Upper lobe of left lung (tissue), 4 donors: ENCODE results near the gene TAAR5.

Experiments
- EP300 ChIP-seq, 4 donors: sonication (generic); formaldehyde crosslinking; IDR thresholded peaks; one replicate each; pipeline ENCODE4 v1.5.1; 2017; ENCODE audit warnings: antibody characterized with exemption in 4 of 4, control low read depth in 2 of 4
- POLR2A ChIP-seq, 4 donors: fragments of 450-650 bp; IDR thresholded peaks; one replicate each; pipeline ENCODE4 v1.5.1; 2016 to 2017; ENCODE audit warnings: antibody characterized with exemption in 4 of 4, mild to moderate bottlenecking in 2 of 4
- POLR2AphosphoS5 ChIP-seq, 2 donors: sonication (generic); formaldehyde crosslinking; IDR thresholded peaks; one replicate each; pipeline ENCODE4 v1.5.1; 2017; ENCODE audit warnings: antibody characterized with exemption in 2 of 2
- TF ChIP-seq, protein P1 (sequence below), 6 experiments: fragments of 450-650 bp in 4 of 6; fragments of 200-600 bp in 2 of 6; sonication (generic) in 2 of 6; IDR thresholded peaks; one replicate each; pipeline ENCODE4 v1.5.1; 2016 to 2019; ENCODE audit warnings: antibody characterized with exemption in 6 of 6

DNA sequence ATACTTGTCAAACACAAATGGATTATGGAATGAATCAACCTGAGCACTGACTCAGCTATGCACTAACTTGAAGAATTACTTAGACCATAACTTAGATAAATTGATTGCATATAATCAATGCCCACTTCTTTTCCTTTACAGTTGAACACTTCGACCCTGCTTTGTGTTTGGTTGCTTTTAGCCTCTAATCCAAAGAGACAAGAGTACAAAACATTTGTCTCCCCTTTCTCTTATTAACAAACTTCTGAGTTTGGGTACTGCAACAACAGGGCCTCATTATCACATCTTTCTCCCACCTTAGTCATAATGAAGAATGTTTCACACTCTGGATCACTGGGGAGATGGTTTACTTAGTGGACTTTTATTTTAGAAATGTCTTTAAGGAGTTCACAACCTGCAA is 22.0 kb downstream of the TAAR5 start:
- TF ChIP-seq EP300 (IDR thresholded peaks at IDR 0.05) = no peak
- TF ChIP-seq POLR2AphosphoS5 (IDR thresholded peaks at IDR 0.05) = no peak
- TF ChIP-seq, protein P1, sequence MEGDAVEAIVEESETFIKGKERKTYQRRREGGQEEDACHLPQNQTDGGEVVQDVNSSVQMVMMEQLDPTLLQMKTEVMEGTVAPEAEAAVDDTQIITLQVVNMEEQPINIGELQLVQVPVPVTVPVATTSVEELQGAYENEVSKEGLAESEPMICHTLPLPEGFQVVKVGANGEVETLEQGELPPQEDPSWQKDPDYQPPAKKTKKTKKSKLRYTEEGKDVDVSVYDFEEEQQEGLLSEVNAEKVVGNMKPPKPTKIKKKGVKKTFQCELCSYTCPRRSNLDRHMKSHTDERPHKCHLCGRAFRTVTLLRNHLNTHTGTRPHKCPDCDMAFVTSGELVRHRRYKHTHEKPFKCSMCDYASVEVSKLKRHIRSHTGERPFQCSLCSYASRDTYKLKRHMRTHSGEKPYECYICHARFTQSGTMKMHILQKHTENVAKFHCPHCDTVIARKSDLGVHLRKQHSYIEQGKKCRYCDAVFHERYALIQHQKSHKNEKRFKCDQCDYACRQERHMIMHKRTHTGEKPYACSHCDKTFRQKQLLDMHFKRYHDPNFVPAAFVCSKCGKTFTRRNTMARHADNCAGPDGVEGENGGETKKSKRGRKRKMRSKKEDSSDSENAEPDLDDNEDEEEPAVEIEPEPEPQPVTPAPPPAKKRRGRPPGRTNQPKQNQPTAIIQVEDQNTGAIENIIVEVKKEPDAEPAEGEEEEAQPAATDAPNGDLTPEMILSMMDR (IDR thresholded peaks at IDR 0.05) = no peak
- TF ChIP-seq POLR2A (IDR thresholded peaks at IDR 0.05) = no peak
